MM.1S (cell line): ENCODE measurements around the gene PRR33.

Experiments used
- DNase-seq: peaks from one replicate; pipeline ENCODE4 v3.0.0-alpha.2; 2015
- H2AFZ ChIP-seq: fragments of 300-600 bp; sonication (generic); 2 replicates; pipeline ENCODE4 v1.6.0; 2016; ENCODE audit warnings: antibody characterized with exemption, low read length
- H3F3A ChIP-seq: fragments of 300-600 bp; sonication (generic); 2 replicates; pipeline ENCODE4 v1.6.1; 2016; ENCODE audit warnings: mild to moderate bottlenecking, antibody characterized with exemption, low read length, moderate library complexity, mixed read lengths; ENCODE audit not compliant: insufficient read depth
- H3K27ac ChIP-seq: fragments of 300-600 bp; sonication (generic); 2 replicates; pipeline ENCODE4 v1.5.1; 2016; ENCODE audit warnings: mild to moderate bottlenecking, low read length
- H3K27me3 ChIP-seq: fragments of 300-600 bp; sonication (generic); replicated peaks from 2 replicates; pipeline ENCODE4 v1.6.0; 2016; ENCODE audit warnings: low read length; ENCODE audit not compliant: insufficient read depth
- H3K36me3 ChIP-seq: fragments of 300-600 bp; sonication (generic); replicated peaks from 2 replicates; pipeline ENCODE4 v1.6.1; 2016; ENCODE audit warnings: mild to moderate bottlenecking, low read length, mixed read lengths; ENCODE audit not compliant: insufficient read depth
- H3K4me1 ChIP-seq: fragments of 300-600 bp; sonication (generic); 2 replicates; pipeline ENCODE4 v1.6.1; 2016; ENCODE audit warnings: low read length, mixed read lengths
- H3K4me2 ChIP-seq: fragments of 300-600 bp; sonication (generic); 2 replicates; pipeline ENCODE4 v1.6.0; 2016; ENCODE audit warnings: low read depth, low read length
- H3K4me3 ChIP-seq: fragments of 300-600 bp; sonication (generic); 2 replicates; pipeline ENCODE4 v1.5.1; 2016; ENCODE audit warnings: low read length, mixed read lengths
- H3K79me2 ChIP-seq: fragments of 300-600 bp; sonication (generic); 2 replicates; pipeline ENCODE4 v1.6.1; 2016; ENCODE audit warnings: mixed run types, low read length, mixed read lengths
- H3K9ac ChIP-seq: fragments of 300-600 bp; sonication (generic); 2 replicates; pipeline ENCODE4 v1.6.1; 2016; ENCODE audit warnings: low read length, mixed read lengths
- H3K9me2 ChIP-seq: fragments of 300-600 bp; sonication (generic); replicated peaks from 2 replicates; pipeline ENCODE4 v1.6.1; 2016; ENCODE audit warnings: mild to moderate bottlenecking, low read length, mixed read lengths; ENCODE audit not compliant: insufficient read depth
- H3K9me3 ChIP-seq: fragments of 300-600 bp; sonication (generic); replicated peaks from 2 replicates; pipeline ENCODE4 v1.6.1; 2016; ENCODE audit warnings: mild to moderate bottlenecking, low read length, mixed read lengths; ENCODE audit not compliant: insufficient read depth
- H4K20me1 ChIP-seq: fragments of 300-600 bp; sonication (generic); 2 replicates; pipeline ENCODE4 v1.6.1; 2016; ENCODE audit warnings: mild to moderate bottlenecking, low read length, moderate library complexity, mixed read lengths; ENCODE audit not compliant: insufficient read depth
- EZH2 ChIP-seq: fragments of 300-600 bp; sonication (generic); optimal IDR thresholded peaks from 2 replicates; pipeline ENCODE3; 2017; ENCODE audit warnings: low read depth, mild to moderate bottlenecking, antibody characterized with exemption, low read length, mixed read lengths
- EZH2phosphoT487 ChIP-seq: fragments of 300-600 bp; sonication (generic); IDR thresholded peaks from 2 replicates; pipeline ENCODE4 v1.6.1; 2018; ENCODE audit warnings: antibody characterized with exemption, low read length
- TF ChIP-seq, protein P1 (sequence below): fragments of 300-600 bp; sonication (generic); IDR thresholded peaks from 2 replicates; pipeline ENCODE4 v1.5.1; 2016; ENCODE audit warnings: antibody characterized with exemption, low read length, mixed read lengths

PRR33 gene

DNA sequence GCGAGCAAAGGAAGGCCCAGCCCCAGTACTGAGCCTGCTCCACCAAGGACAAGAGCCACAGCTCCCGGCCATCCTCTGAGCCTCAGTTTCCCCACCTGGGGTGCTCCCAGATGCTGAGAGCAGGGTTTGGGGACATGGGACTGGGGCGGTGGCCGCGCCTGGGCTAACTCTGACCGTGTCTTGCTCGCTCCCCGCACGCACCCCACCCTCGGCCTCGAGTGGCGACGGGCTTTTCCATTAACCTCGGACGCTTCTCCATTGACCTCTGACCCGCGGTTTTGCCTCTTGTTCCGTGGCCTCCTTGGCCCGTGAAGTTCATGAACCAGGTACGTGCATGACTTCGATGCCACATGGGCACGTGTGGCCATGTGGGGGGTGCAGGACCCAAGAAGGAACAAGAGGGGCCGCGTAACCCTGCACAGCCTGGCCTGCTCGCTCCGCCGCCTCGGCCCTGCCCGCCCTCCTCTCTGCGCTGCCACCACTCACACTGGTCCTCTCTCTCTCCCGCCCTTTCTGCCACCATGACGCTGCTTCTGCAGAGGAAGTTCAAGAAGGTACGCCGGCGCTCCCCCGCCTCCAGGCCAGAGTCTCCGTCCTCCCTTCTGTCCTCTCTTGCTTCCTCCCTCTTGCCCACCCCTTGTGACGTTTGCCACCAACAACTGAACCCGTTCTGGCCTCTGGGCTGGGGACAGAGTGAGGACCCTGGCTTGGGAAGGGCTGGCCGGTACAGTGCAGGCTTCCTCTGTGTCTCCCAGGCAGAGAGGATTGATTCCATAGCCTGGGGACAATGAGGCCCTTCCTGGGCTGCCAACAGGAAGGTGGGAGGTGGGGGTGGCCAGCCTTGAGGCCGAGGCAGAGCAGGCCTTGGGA lies 34.7 kb upstream of the PRR33 start:
- no peaks in the 10 kb centered on the region for H3K36me3 ChIP-seq
- no peak overlapping the region for H2AFZ ChIP-seq
- H3K9me2 ChIP-seq = no peaks in the 10 kb centered on the region
- no peaks in the 10 kb centered on the region for H3F3A ChIP-seq
- H3K27ac ChIP-seq = no peak overlapping the region
- no peak overlapping the region for H3K4me2 ChIP-seq
- TF ChIP-seq, protein P1, sequence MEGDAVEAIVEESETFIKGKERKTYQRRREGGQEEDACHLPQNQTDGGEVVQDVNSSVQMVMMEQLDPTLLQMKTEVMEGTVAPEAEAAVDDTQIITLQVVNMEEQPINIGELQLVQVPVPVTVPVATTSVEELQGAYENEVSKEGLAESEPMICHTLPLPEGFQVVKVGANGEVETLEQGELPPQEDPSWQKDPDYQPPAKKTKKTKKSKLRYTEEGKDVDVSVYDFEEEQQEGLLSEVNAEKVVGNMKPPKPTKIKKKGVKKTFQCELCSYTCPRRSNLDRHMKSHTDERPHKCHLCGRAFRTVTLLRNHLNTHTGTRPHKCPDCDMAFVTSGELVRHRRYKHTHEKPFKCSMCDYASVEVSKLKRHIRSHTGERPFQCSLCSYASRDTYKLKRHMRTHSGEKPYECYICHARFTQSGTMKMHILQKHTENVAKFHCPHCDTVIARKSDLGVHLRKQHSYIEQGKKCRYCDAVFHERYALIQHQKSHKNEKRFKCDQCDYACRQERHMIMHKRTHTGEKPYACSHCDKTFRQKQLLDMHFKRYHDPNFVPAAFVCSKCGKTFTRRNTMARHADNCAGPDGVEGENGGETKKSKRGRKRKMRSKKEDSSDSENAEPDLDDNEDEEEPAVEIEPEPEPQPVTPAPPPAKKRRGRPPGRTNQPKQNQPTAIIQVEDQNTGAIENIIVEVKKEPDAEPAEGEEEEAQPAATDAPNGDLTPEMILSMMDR = no peak
- no peak for TF ChIP-seq EZH2
- TF ChIP-seq EZH2phosphoT487 = no peak
- H3K9ac ChIP-seq = no peak overlapping the region
- H4K20me1 ChIP-seq = no peaks in the 10 kb centered on the region
- H3K4me1 ChIP-seq = no peaks in the 10 kb centered on the region
- no peaks in the 10 kb centered on the region for H3K9me3 ChIP-seq
- no peaks in the 10 kb centered on the region for H3K79me2 ChIP-seq
- no peak for DNase-seq
- H3K27me3 ChIP-seq = peaks cover 100% of the 10 kb centered on the region
- H3K4me3 ChIP-seq = no peak overlapping the region

DNA sequence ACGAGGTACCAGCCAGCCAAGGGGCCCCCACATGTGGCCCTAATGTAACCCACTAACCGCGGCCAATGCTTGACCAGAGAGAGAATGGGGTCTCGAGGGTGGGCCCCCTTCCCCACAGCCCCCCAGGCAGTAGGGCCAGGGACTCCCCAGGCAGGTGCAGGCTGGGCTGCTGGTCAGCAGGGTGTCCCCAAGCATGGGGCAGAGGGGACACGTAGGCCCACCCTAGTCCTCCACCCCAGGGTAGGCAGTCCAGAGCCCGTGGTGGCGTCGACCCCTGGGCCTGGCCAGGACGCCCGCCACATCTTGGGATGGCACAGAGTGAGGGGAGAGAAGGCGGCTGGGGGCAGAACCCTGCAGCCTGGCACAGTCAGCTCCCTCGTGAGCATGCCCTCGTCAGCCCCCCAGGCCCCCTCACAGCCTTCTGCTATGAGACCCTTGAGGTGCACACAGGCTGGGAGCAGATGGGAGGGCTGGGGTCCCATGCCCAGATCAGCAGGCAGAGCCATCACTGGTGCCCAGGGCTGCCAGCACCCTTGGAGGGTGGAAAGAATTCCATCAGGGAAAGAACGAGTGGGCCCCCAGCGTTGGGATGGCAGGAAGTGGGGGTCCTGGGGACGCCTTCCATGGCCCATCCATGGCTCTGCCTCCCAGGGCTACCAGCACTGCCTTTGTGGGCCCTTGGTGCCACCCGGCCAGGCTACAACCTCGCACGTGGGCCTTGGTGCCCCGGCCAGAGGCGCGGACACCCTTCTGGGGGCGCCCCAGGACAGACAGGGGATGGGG lies 33.9 kb upstream of the PRR33 start:
- H3F3A ChIP-seq = no peaks in the 10 kb centered on the region
- no peak overlapping the region for H3K27ac ChIP-seq
- no peaks in the 10 kb centered on the region for H3K4me1 ChIP-seq
- no peak for TF ChIP-seq EZH2phosphoT487
- TF ChIP-seq, protein P1 = no peak
- H3K9me2 ChIP-seq = no peaks in the 10 kb centered on the region
- H3K79me2 ChIP-seq = no peaks in the 10 kb centered on the region
- no peaks in the 10 kb centered on the region for H3K9me3 ChIP-seq
- H3K9ac ChIP-seq = no peak overlapping the region
- DNase-seq = no peak
- H3K4me2 ChIP-seq = no peak overlapping the region
- peaks cover 100% of the 10 kb centered on the region for H3K27me3 ChIP-seq
- H4K20me1 ChIP-seq = no peaks in the 10 kb centered on the region
- no peak overlapping the region for H3K4me3 ChIP-seq
- H3K36me3 ChIP-seq = no peaks in the 10 kb centered on the region
- H2AFZ ChIP-seq = no peak overlapping the region

DNA sequence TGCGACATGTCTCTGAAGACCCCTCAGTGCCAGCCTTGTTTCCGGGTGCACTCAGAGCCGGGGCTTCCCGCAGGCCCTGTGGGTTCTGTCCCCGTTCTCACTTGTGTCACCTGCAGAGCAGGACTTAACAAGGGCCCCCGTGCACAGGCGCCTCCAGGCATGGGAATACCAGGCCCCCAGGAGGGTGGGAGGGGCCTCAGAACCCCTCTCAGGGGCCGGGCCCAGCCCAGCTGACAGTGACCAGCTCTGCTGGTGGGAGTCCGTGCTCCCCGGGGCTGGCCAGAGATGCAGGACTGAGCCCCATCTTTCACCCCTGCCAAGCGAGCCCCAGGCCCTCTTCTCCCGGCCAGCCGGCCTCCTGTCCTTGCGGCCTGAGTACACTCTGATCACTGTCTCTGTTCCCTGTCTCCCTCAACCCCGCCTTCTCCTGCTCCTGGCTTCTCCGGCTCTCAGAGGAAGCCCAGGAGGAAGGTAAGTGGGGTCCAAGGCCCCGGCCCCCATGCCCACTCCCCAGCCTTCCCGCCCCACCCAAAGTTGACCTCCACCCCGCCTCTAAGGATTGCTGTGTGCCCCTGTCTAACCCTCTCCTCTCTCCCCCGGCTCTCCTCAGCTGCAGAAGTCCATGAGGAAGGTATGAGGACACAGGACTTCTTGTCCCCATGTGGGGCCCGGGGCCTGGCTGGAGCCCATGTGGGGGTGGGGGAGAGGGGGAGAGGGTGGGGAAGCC lies 33.1 kb upstream of the PRR33 start:
- Histone ChIP-seq H3K4me1 (no peaks in the 10 kb centered on the region), H3K9ac (no peak overlapping the region), H3K4me2 (no peak overlapping the region), H3K27me3 (peaks cover 99% of the 10 kb centered on the region), H3F3A (no peaks in the 10 kb centered on the region), H3K27ac (no peak overlapping the region), H3K9me3 (no peaks in the 10 kb centered on the region), H3K36me3 (no peaks in the 10 kb centered on the region), H3K79me2 (no peaks in the 10 kb centered on the region), H2AFZ (no peak overlapping the region), H3K4me3 (no peak overlapping the region), H4K20me1 (no peaks in the 10 kb centered on the region), H3K9me2 (no peaks in the 10 kb centered on the region)
- DNase-seq = no peak
- no peak for TF ChIP-seq EZH2phosphoT487
- TF ChIP-seq EZH2 = no peak
- TF ChIP-seq, protein P1 = no peak
